HepG2 (cell line): ENCODE measurements around the gene B4GALT5. TPM values are rescaled to one million over a fixed set of nuclear protein-coding genes. Genes with fewer than 3 reads are reported as not detected.

Source experiments
- CBX5 ChIP-seq: sonication (generic); formaldehyde crosslinking; IDR thresholded peaks from 2 replicates; pipeline ENCODE4 v1.4.0; 2020; ENCODE audit warnings: missing genetic modification reagents, borderline replicate concordance
- CCDC6 ChIP-seq: sonication (generic); formaldehyde crosslinking; IDR thresholded peaks from 2 replicates; pipeline ENCODE4 v1.8.1; 2022; ENCODE audit warnings: mild to moderate bottlenecking, missing genetic modification reagents, moderate library complexity
- CENPBD1 ChIP-seq: sonication (generic); formaldehyde crosslinking; IDR thresholded peaks from 2 replicates; pipeline ENCODE4 v1.8.0; 2022; ENCODE audit warnings: missing genetic modification reagents, low read depth, mild to moderate bottlenecking, borderline replicate concordance
- DNMT3B ChIP-seq: conservative IDR thresholded peaks from 2 replicates; pipeline ENCODE4 v1.6.1; 2016; ENCODE audit warnings: missing biosample characterization, control low read depth
- HDAC2 ChIP-seq: sonication (generic); formaldehyde crosslinking; IDR thresholded peaks from 2 replicates; pipeline ENCODE4 v1.4.0; 2020; ENCODE audit warnings: missing genetic modification reagents
- HMGXB4 ChIP-seq, 2 experiments: sonication (generic) in 1 of 2; formaldehyde crosslinking in 1 of 2; IDR thresholded peaks; 2 replicates each; pipeline versions ENCODE4 v1.4.0 to v1.6.1; 2018 to 2020; ENCODE audit warnings: missing genetic modification reagents in 2 of 2, borderline replicate concordance in 1 of 2, low read depth in 1 of 2, mild to moderate bottlenecking in 1 of 2, missing biosample characterization in 1 of 2
- HNF4A ChIP-seq: sonication (generic); formaldehyde crosslinking; IDR thresholded peaks from 2 replicates; pipeline ENCODE4 v1.4.0; 2020; ENCODE audit warnings: missing genetic modification reagents
- MXD3 ChIP-seq: IDR thresholded peaks from 2 replicates; pipeline ENCODE4 v1.6.1; 2016; ENCODE audit warnings: mild to moderate bottlenecking, missing biosample characterization, missing genetic modification reagents
- SNAPC4 ChIP-seq: sonication (generic); formaldehyde crosslinking; IDR thresholded peaks from 2 replicates; pipeline ENCODE4 v1.4.0; 2020; ENCODE audit warnings: mild to moderate bottlenecking, missing genetic modification reagents
- TEAD3 ChIP-seq: optimal IDR thresholded peaks from 2 replicates; pipeline ENCODE3; 2016; ENCODE audit warnings: borderline replicate concordance
- THAP8 ChIP-seq: sonication (generic); formaldehyde crosslinking; IDR thresholded peaks from 2 replicates; pipeline ENCODE4 v1.5.1; 2020; ENCODE audit warnings: missing genetic modification reagents, mild to moderate bottlenecking, borderline replicate concordance
- TMF1 ChIP-seq: sonication (generic); formaldehyde crosslinking; IDR thresholded peaks from 2 replicates; pipeline ENCODE4 v1.8.1; 2022; ENCODE audit warnings: low read depth, missing genetic modification reagents
- TOE1 ChIP-seq: sonication (generic); formaldehyde crosslinking; IDR thresholded peaks from 2 replicates; pipeline ENCODE4 v1.4.0; 2020; ENCODE audit warnings: mild to moderate bottlenecking, missing genetic modification reagents
- ZBTB3 ChIP-seq: sonication (generic); formaldehyde crosslinking; IDR thresholded peaks from 2 replicates; pipeline ENCODE4 v1.4.0; 2020; ENCODE audit warnings: low read depth, mild to moderate bottlenecking, moderate library complexity, missing genetic modification reagents, borderline replicate concordance
- ZNF10 ChIP-seq: sonication (generic); formaldehyde crosslinking; IDR thresholded peaks from 2 replicates; pipeline ENCODE4 v1.4.0; 2020; ENCODE audit warnings: mild to moderate bottlenecking, low read depth, missing genetic modification reagents, borderline replicate concordance
- ZNF337 ChIP-seq: sonication (generic); formaldehyde crosslinking; IDR thresholded peaks from 2 replicates; pipeline ENCODE4 v1.5.1; 2020; ENCODE audit warnings: missing genetic modification reagents, low read depth, mild to moderate bottlenecking, borderline replicate concordance
- ZNF652 ChIP-seq: IDR thresholded peaks from 2 replicates; pipeline ENCODE4 v1.6.1; 2016; ENCODE audit warnings: low read depth, borderline replicate concordance
- ZNF761 ChIP-seq: sonication (generic); formaldehyde crosslinking; conservative IDR thresholded peaks from 2 replicates; pipeline ENCODE4 v1.4.0; 2020; ENCODE audit warnings: mild to moderate bottlenecking, missing genetic modification reagents
- ZNF83 ChIP-seq: sonication (generic); formaldehyde crosslinking; IDR thresholded peaks from 2 replicates; pipeline ENCODE4 v1.4.0; 2020; ENCODE audit warnings: missing genetic modification reagents, mild to moderate bottlenecking, borderline replicate concordance
- ZSCAN12 ChIP-seq: sonication (generic); formaldehyde crosslinking; IDR thresholded peaks from 2 replicates; pipeline ENCODE4 v1.9.0; 2021; ENCODE audit warnings: mild to moderate bottlenecking, missing genetic modification reagents
- ZSCAN22 ChIP-seq: sonication (generic); formaldehyde crosslinking; IDR thresholded peaks from 2 replicates; pipeline ENCODE4 v1.4.0; 2020; ENCODE audit warnings: mild to moderate bottlenecking, missing genetic modification reagents
- polyA plus RNA-seq, 8 experiments: library from polyadenylated mRNA; depleted of rRNA in 3 of 8; stranded (reverse) in 7 of 8; unstranded in 1 of 8; fragments of >200 nt; fragmentation: Illumina TruSeq in 4 of 8; extraction: Trizol in 4 of 8; gene quantifications; 2 replicates each; pipeline versions ENCODE4 v1.2.1 to v1.2.3, GENCODE V29; 2011 to 2016; ENCODE audit warnings: low read depth in 4 of 8, missing spikeins in 1 of 8, mixed read lengths in 1 of 8; ENCODE audit not compliant: insufficient read depth in 1 of 8
- total RNA-seq, 5 experiments: library from RNA; depleted of rRNA; stranded (reverse); fragments of >200 nt; fragmentation: Illumina TruSeq; extraction: Trizol; gene quantifications; 2 replicates each; pipeline ENCODE4 v1.2.3, GENCODE V29; 2016; ENCODE audit warnings: low read depth in 1 of 5

The B4GALT5 gene
- total and polyA plus RNA-seq, 2 of the 13 experiments (the other 11 are each of a cell fraction or from before 2014, with no cell fraction given), result 27.3 to 30.9 TPM

- TF ChIP-seq HDAC2 (CRISPR knock-in tag) (peak; percentile 68), ZNF652 (CRISPR knock-in tag) (no peak), ZNF10 (CRISPR knock-in tag) (no peak), CBX5 (no peak; the same call in 1 of the 2 replicates), CENPBD1 (CRISPR knock-in tag) (no peak), SNAPC4 (CRISPR knock-in tag) (no peak), CCDC6 (CRISPR knock-in tag) (no peak), TMF1 (no peak), HMGXB4 (CRISPR knock-in tag; IDR thresholded peaks at IDR 0.05; ENCODE audit: borderline replicate concordance in 1 of 2, low read depth in 1 of 2) (peak in 1 of 2 experiments; percentile 15; a peak in 1 of 4 replicates), DNMT3B (CRISPR knock-in tag) (no peak), THAP8 (CRISPR knock-in tag) (no peak), MXD3 (CRISPR knock-in tag) (no peak; the same call in 1 of the 2 replicates), ZBTB3 (CRISPR knock-in tag) (no peak), TEAD3 (CRISPR knock-in tag) (peak; percentile 43), ZSCAN12 (peak; percentile 73; the same call in 1 of the 2 replicates), ZSCAN22 (CRISPR knock-in tag) (no peak), TOE1 (no peak), ZNF337 (CRISPR knock-in tag) (no peak), HNF4A (CRISPR knock-in tag) (peak; percentile 56; the same call in 1 of the 2 replicates), ZNF83 (no peak), ZNF761 (CRISPR knock-in tag) (no peak; the same call in 1 of the 2 replicates)
Observed at GRCh38 chr20:49612127-49612738, 101.4 kb downstream of the B4GALT5 start (continued).
